Right forelimb (tissue), 1 donor: ENCODE measurements around the gene MBNL2.

Source experiments
- DNase-seq: peaks from one replicate; pipeline ENCODE4 v3.0.0-alpha.2; 2018

Gene MBNL2

DNA sequence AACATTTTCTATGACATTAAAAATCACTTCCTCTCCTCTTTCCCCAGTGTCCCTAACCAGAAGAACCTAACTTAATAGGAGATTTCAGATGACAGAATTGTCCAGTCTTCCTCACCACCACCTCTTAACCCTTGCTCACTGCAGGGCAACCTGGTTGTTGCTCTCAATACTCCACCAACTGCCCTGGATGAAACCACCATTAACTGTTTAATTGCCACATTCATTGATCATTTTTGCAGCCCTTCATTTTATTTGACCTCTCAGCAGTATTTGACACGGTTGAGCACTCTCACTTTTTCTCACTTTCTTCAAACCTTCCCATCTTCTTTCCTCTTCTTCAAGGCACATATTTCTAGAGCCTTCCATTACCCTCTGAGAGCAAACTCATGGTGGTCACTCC, 84.0 kb downstream of the MBNL2 start:
- DNase-seq = no peak

DNA sequence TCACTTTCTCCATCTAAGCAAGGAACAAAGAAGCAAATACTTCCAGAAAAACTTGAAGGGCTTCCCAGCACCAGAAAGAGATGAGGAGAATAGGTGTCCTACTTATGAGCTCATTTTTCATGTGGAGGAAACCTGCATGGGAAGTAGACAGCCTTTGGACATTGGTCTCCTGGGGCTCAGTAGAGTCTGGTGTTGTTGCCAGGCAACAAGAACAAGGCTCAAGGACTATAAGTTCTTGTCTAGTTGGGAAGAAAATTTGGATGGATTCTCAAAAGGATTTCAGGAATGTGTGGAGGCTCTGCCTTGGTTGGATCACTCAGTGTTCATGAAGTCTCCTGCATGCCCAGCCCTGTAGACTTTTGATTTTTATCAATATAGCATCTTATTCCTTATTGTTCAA, 84.5 kb downstream of the MBNL2 start:
- no peak for DNase-seq

DNA sequence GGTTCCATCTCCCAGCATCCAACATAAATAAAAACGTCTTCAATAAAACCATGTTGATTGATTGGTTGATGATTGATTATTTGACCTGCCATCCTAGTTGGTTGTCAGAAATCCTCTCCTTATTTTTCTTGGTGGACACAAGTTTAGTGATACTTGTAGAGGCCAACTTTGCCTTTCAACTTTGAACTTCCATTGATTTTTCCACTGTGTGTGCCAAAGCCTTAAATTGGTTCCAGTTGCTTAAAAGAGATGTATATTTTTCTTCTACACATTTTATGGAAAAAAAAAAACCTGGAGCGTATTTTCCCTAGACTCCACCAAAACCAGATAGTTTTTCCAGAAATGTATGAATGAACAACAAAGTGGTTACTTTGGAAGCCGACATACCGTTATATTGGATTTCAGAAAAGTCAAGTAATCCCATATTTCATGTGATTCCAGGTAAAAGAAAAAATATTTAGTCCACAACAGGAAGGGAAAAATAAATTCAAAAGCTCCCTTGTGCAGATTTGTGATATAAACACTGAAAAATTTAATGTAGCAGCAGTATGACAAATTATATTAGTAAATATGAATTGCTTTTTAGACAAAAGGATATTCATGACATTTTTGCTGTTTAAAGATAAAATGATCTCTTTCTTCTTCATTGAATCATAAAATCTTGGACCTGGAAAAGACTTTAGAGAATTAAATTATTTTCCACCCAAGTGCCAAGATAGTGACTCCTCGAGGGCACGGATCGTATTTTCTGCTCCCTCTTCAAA, 85.2 kb downstream of the MBNL2 start:
- DNase-seq = no peak

DNA sequence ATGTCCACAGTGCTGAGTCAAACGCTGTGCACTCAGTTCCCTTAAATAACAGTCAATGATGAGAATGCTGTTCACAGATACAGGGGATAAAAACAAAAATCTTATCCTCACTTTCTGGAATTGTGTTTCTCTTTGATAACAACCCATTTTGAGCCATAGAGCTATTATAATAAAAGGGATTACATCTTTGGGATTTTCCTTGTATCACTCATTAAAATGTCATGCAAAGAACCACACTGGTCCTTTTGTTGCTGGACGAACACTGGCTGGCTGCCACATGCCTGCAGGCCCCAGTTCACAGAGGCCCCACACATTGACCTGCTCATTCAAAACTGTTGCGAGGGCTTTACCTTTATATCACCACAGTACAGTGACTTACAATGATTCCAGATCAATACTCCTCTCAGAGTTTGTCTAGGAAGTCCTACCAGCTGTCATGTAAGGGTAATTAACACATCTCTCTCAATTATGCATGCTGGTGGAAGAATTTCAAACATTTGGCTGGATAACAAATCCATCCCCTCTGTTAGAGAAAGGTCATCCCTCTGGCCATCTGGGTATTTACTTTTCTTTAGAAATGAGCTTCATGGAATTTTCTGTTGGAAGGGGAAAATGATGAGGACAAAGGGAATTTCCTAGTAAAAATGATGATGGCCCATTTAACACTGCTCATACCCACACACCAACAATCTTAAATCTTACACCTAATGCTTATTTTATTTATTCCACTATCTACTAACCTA, 85.9 kb downstream of the MBNL2 start:
- no peak for DNase-seq

DNA sequence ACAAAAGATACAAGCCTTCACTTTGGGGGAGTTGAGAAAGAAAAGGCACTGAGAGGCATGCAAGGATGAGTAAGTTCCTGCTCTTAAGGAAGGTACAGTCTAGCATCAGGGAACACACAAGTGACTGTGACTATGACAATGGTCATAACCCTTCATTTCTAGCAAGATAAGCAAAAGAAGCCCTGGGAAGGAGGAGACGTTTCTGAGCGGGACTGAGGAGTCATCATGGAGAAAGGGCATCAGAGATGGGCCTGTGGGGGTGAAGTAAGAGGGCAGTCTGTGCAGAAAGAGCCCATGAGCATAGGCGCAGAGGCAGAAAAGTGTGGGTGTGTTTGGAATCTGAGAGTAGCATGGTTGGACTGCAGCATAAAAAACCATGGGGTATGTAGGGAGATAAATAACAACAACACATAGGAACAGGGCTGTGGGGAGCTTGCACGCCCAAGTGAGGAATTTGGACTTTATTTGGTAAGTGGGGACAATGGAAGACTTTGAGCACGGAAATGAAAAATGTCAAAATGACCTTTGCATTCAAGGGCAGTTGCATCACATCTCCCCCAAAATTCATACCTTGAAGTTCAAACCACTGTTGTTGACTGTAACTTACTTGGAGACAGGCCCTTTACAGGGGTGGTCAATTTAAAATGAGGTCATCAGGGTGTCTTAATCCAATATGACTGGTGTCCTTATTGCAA, 86.7 kb downstream of the MBNL2 start:
- no peak for DNase-seq

DNA sequence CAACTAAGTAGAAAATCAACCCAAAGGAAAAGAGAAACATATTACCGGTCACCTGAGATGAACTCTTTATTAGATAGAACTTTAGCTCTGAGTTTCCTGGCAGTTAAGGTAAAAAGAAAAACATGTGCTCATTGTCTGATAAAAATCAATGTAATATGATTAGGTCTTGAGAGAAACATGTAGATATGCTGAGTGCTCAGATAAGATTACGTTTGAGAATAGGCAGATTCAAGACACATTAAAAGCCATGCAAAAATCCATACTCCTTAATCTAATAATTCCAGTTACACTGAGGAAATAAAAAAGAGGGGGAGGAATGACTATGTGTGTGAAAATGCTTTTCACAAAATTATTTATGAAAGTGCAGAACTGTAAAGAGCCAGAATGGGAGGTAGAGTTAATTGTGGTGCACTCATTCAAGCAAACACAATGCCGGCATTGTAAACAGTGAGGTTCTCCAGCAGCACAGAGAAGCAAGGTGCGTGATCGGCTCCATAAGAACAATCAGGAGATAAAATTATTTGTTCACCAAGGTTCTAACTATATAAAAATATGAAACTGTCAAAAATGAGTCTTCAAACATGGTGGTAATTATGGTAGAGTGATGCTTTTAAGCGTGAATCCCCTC, 88.8 kb downstream of the MBNL2 start:
- no peak for DNase-seq

DNA sequence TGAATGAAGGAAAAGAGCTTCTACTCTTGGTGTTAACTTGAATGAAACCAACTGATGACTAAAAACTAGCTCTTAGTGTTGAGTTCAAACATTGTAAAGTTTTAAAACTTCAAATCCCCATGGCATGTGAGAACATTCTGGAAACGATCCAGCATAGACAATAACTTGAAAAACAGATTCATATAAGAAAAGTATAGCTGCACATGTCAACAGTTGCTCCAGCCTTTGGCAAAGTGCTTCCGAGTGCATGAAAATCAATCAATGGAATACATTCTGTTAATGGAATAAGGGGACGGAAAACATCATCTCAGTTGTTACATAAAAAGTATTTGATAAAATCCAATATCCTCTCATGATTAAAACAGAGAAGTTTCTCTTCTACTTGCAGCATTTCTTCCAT, 89.8 kb downstream of the MBNL2 start:
- no peak for DNase-seq

DNA sequence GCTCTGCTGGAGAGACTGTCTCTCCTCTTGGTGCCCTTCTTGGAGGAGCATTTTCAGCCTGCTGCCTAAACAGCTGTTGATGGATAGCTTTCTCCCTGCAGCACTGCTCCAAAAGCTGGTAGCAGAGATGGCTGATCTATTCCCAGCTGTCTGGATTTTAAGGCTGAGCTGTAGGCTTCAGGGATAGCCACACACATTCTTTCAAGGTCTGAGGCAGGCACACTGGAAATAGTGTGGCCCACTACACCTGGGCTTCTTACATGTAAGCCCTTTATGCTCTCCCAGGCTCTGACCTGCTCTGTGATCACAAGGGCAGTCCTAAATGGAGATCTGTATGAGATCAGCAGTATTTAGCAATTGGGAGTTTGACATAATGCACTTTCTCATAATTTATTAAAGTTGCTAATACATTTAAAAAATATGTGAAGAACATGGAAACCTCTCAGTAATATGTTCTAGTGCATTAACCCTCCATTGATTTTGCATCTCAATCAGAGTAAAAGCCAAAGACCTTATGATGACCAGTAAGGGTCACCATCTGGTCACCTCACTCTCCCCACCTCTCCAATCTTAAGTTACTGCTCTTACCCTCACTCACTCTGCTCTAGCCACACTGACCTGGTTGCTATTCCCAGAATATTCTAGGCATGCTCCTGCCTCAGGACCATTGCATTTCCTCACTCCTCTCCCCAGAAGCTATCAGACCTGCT, 91.6 kb downstream of the MBNL2 start:
- no peak for DNase-seq

DNA sequence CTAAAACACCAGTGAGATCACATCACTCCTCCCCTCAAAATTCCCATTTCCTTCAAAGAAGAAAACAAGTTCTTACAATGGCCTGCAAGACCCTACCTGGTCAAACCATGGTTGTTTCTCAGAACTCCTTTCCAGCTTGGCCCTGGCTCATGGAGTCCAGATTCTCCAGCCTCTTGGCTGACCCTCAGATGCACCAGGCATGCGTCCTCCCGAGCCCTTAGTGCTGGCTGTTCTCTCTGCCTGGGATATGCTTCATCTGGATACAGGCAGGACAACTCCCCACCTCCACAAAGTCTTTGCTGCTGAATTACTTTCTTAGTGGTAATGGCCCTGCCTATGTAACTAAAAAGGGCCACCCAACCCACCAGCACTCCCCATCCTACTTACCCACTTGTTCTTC, 94.3 kb downstream of the MBNL2 start:
- DNase-seq = no peak

DNA sequence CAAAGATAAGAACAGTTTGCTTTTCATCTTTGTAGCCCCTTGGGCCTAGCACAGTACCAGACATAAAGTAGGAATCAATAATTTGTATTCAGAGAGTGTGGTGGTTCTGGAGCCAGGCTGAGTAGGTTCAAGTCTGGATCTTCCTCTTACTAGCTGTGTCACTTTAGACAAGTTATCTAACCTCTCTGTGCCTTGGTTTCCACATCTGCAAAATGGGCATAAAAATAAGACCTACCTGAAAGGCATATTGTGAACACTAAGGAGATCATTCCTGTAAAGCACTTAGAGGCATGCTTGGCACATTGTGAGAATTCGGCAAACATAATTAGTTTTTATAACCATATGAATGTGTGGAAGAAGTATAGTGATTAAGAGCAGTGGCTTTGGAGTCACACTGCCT, 95.8 kb downstream of the MBNL2 start:
- no peak for DNase-seq

DNA sequence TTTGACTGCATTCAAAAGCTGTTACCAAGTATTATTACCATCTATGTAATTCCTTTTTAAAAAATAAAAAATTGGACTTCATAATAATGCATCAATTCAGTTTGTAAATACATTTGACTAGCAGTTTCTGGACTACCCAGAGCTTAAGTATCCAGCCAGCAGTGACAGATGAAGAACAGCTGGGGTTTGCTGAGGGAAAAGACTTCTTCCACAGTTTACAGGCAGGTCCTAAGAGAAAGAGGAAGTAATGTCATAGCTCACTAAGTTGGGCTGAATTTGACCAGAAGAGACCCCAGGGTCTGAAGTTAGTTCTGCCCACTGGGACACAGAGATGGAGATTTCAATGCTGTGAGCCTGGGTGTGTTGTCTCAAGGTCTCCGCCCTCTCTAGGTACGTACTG, 96.4 kb downstream of the MBNL2 start:
- DNase-seq = no peak

DNA sequence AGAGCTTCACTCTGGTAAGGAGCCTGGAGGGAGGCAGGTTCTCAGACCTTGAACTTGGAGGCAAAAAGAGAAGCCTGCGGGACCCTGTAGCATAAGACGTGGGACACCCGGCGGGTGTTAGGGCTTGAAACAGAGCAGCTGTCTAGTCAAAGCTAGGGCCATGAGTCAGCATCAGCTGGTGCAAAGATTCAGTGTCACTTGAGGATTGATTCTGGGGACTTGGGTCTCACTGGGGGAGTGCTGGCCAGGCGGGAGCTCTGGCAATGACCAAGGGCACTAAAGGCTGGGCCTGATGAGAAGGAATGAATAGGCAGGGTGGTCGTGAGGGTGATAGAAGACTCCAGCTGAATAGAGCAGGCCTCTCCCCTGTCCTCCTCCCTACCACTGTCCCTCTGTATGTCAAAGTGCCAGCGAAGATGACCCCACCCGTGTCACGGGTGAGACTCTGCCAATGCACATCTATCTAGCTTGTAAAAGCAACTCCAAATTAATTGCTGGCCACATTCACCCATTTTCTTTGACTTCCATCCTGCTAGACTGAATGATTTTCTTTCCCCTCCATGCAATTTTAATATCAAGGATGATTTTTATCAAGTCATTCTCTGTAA, 97.1 kb downstream of the MBNL2 start:
- DNase-seq = no peak

DNA sequence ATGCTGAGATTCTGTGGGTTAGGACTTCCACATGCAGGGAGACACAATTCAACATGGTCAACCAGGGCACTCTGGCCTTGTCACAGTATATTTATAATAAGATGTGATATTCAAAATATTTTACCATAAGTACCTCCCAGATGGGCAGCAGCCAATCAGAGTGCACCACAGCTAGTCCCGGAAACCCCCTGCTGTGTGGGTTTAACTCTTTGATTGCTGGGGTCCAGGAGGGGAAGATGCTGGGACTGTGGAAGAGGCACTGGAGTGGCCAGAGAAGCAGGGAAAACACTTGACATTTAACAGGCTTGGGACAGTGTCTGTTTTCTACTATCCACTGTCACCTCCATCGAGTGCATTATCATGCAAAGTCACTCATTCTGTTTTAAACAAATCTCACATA, 99.0 kb downstream of the MBNL2 start:
- no peak for DNase-seq

DNA sequence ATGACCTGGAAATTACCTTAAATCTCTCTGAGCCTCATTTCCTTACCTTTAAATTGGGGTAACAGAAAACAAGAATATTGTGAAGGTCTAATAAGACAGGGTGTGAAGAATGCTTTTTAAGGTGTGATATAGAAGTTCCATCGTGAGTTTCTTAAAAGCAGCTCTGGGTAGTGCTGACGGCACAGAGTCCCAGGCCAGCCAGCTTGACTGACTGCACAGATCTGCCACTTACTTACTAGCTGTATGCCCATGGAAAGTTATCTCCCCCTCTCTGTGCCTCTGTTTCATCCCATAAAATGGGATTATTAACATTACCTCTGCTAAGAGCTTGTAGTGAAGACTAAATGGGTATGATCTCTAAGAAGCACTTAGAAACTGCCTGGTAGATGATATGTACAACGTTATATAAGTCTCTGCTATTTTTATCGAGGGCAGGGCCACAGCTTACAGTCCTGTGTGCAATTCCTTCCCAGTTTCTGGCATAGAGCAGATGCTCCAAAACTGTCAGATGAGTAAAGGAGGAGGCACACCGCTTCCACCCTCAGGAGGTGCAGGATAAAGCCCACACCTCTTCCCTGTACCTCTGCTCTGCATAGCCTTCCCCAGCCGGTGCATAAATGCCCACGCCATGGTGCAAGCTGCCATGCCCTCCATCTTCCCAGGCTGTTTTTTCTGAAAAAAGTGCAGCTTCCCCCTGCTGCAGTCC, 99.6 kb downstream of the MBNL2 start:
- DNase-seq = no peak

DNA sequence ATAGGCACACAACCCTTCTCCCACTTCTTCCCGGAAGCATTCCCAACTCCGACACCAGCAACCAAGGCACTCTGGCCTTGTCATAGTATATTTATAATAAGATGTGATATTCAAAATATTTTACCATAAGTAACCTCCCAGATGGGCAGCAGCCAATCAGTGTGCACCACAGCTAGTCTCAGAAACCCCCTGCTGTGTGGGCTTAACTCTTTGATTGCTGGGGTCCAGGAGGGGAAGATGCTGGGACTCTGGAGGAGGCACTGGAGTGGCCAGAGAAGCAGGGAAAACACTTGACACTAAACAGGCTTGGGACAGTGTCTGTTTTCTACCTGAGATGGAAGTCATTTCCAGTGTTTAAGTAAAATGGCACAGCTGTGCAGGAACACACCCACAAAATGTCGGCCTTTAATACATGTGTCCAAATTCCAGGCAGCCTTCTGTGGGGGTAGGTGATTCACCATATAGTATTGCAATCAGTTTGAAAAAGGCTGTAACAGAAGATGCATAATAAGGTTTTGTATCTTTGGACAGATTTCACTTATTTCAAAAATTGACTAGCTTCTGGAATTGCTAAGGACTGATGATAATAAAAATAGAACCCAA, 100.7 kb downstream of the MBNL2 start:
- no peak for DNase-seq

DNA sequence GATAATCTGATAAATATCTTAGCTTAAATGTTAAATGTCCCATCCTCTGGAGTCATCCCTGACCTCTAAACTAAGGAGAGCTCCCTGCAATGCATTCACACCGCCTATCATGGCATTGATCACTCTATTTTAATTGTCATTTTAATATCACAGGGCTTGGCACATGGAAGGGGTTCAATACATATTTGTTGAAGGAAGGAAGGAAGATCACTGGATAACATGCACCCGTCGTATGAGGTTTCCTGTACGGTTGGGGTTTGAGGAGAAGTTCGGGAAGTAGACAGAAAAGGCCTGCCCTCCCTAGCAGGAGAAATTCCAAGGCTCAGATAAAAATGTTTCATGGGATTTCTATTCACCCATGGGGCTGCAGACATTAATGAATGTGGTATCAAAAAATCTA, 102.0 kb downstream of the MBNL2 start:
- no peak for DNase-seq

DNA sequence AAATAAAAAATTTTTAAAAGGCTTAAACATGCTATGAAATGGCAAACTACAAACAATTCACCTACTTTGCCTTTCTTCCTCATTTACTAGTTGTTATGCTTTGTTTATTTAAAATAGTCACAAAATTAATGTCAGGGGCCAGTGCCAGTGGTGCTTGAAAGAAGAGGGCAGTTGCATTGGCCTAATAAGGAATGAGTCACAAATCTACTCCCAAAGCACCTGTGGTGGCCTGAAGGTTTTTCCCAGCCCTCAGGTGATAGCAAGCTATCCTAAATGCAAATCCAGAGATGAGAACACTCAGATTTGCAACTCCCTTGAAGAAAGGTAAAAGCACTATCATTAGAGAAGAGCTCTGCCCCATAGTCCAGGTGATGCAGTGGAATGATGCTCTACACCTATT, 103.6 kb downstream of the MBNL2 start:
- no peak for DNase-seq

DNA sequence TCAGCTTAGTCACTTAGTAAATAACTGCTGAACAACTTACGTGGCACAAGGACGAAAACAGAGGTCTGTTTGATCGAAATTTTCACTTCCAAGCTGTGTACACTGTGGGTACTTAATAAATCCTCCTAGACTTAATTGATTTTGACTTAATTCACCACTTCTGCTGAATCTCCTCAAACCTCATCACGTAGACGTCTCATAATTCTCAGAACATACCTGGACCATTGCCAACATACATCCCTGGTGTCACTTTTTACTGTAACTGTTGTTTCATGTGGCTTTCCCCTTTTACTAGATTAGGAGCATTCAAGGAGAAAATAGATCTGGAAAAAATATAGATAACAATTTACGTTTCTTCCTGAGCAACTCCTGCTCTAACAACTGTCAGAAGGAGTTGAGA, 105.0 kb downstream of the MBNL2 start:
- DNase-seq = no peak

DNA sequence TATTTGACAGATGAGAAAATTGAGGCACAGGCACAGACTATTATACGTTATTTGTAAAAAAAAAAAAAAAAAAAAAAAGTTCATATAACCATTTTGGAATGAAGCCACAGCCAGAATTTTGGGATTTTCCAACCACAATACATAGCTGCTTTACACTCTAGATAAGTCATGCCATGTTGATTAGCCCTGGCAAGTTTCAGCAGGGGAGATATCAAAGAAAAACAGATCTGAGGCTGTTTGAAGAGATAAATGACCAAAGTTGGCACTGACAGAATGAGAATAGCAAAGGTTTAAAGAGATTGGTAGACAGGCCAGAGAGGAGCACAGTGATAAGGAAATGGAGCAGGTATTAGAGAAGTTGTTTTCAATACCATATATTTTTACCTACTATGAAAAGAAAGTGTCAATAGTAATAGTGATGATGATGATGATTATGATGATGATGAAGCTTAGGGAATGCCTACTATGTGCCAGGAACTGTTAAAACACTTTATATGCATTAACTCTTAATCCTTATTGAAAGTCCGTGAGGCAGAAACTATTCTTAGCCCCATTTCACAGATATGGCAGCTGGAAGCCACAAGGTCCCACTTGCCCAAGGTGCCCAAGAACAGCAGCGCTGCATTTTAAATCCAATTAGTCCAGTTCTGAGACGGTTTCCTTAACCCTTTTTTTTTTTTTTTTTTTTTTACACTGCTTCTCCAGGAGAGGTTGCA, 105.5 kb downstream of the MBNL2 start:
- DNase-seq = no peak

DNA sequence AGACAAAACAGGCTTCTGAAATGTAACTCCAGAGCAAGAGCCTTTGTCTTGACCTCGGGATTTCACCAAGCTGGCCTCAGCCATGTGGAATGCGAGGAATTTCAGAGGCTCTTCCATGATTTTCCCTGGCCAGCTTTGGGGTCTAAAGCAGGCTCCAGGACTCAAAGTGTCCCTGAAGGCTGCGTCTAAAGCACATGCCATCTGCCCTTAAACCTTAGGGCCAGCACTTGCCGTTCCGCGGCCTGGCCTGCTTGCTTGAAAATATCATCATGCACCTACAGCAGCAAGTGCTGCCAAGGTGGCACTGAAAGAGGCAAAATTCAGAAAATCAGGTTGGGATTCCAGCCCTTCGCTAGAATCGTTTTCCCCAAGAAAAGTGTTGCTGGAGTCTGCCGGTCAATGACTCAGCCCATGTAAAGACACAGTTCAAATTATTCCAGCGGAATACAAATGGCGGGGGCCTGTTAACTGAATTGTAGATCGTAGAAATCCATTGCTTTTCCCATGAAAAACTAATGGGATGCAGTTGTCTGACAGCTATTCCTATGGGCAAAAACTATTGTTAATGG, 106.2 kb downstream of the MBNL2 start:
- no peak for DNase-seq
